OCI-LY7 (cell line): ENCODE measurements around the gene LDLRAD1. TPM values are rescaled to one million over a fixed set of nuclear protein-coding genes. Genes with fewer than 3 reads are reported as not detected.
A peak's percentile ranks its signal among the peaks of the same experiment; 100 is the strongest.
"Not testable (repeated sequence)": the region's sequence is repeated elsewhere in the genome, so short reads cannot be mapped to it uniquely, and the experiment has no call there.

Source experiments
- BruUV-seq: library from RNA; stranded (reverse); fragments of 400-500 nt; replicated peaks from 2 replicates; lab custom pipeline; 2021; lab: Mats Ljungman, UMichigan
- CTCF ChIA-PET: fragments of 300-600 bp; sonication (Branson Sonifier 250); formaldehyde crosslinking; loops from one replicate; lab custom pipeline; 2022; ENCODE audit warnings: antibody characterized with exemption; ENCODE audit not compliant: unreplicated experiment; lab: Charles Lee
- POLR2A ChIA-PET: fragments of 300-600 bp; sonication (Branson Sonifier 250); formaldehyde crosslinking; loops from one replicate; lab custom pipeline; 2022; ENCODE audit warnings: antibody characterized with exemption; lab: Charles Lee
- DNase-seq: peaks from one replicate; pipeline ENCODE4 v3.0.0-alpha.2; 2015; ENCODE audit warnings: low spot score
- H2AFZ ChIP-seq: fragments of 200-600 bp; sonication (generic), shearing (Covaris generic); 2 replicates; pipeline ENCODE4 v1.6.1; 2014; ENCODE audit warnings: mild to moderate bottlenecking, antibody characterized with exemption, low read length, moderate library complexity
- H3K27ac ChIP-seq: fragments of 200-600 bp; sonication (generic); 2 replicates; pipeline ENCODE4 v1.5.1; 2014; ENCODE audit warnings: mixed run types, low read depth, mild to moderate bottlenecking, moderate library complexity, low read length, inconsistent platforms; ENCODE audit not compliant: poor library complexity, severe bottlenecking
- H3K36me3 ChIP-seq: fragments of 200-600 bp; sonication (generic); 2 replicates; pipeline ENCODE4 v1.6.1; 2014; ENCODE audit warnings: mild to moderate bottlenecking, antibody characterized with exemption, low read length, moderate library complexity, mixed read lengths; ENCODE audit not compliant: insufficient read depth
- H3K4me1 ChIP-seq: fragments of 200-600 bp; sonication (generic); 2 replicates; pipeline ENCODE4 v1.5.1; 2014; ENCODE audit warnings: mild to moderate bottlenecking, low read length; ENCODE audit not compliant: insufficient read depth, poor library complexity, severe bottlenecking
- H3K4me2 ChIP-seq: fragments of 200-600 bp; sonication (generic); 2 replicates; pipeline ENCODE4 v1.6.1; 2014; ENCODE audit warnings: mild to moderate bottlenecking, low read length
- H3K4me3 ChIP-seq: fragments of 200-600 bp; sonication (generic); 2 replicates; pipeline ENCODE4 v1.5.1; 2014; ENCODE audit warnings: mild to moderate bottlenecking, low read depth, low read length; ENCODE audit not compliant: poor library complexity, severe bottlenecking
- H3K79me2 ChIP-seq: fragments of 200-600 bp; sonication (generic); 2 replicates; pipeline ENCODE4 v1.6.1; 2016; ENCODE audit warnings: low read depth, mild to moderate bottlenecking, low read length, moderate library complexity, mixed read lengths; ENCODE audit not compliant: insufficient read depth
- H3K9me2 ChIP-seq: fragments of 200-600 bp; sonication (generic); 2 replicates; pipeline ENCODE4 v1.6.1; 2016; ENCODE audit warnings: mild to moderate bottlenecking, low read length, mixed read lengths; ENCODE audit not compliant: insufficient read depth
- H3K9me3 ChIP-seq: fragments of 200-600 bp; sonication (generic); 2 replicates; pipeline ENCODE4 v1.6.1; 2014; ENCODE audit warnings: mild to moderate bottlenecking, mixed run types, low read length, mixed read lengths
- H4K20me1 ChIP-seq: fragments of 200-600 bp; sonication (generic); 2 replicates; pipeline ENCODE4 v1.6.1; 2014; ENCODE audit warnings: mild to moderate bottlenecking, antibody characterized with exemption, low read length, moderate library complexity, mixed read lengths; ENCODE audit not compliant: insufficient read depth
- CTCF ChIP-seq: fragments of 200-600 bp; sonication (generic); conservative IDR thresholded peaks from 2 replicates; pipeline ENCODE4 v1.5.1; 2014; ENCODE audit warnings: mild to moderate bottlenecking, antibody characterized with exemption, low read length, moderate library complexity, mixed read lengths
- EZH2phosphoT487 ChIP-seq: fragments of 200-600 bp; sonication (generic); IDR thresholded peaks from 2 replicates; pipeline ENCODE4 v1.6.1; 2018; ENCODE audit warnings: low read depth, borderline replicate concordance, mild to moderate bottlenecking, mixed run types, antibody characterized with exemption, low read length, moderate library complexity, mixed read lengths
- intact Hi-C: fragments of 100-400 bp; cut with micrococcal nuclease; formaldehyde crosslinking; loops from one replicate; pipeline ENCODE4 v1.10.0; 2022; ENCODE audit not compliant: unreplicated experiment
- total RNA-seq, 2 experiments: library from RNA; depleted of rRNA in 1 of 2; stranded (reverse); fragments of >200 nt in 1 of 2; shearing (Covaris generic) in 1 of 2; gene quantifications; 2 replicates each; pipeline ENCODE4 v1.2.3, GENCODE V29; 2014 to 2022

Gene LDLRAD1
- total RNA-seq, 2 experiments from 2014 or later: not detected

GRCh38 chr1:54052431-54052933, 34.5 kb upstream of the LDLRAD1 start:
- no peaks in the 10 kb centered on the region for H3K9me2 ChIP-seq
- ChIA-PET CTCF (interaction anchor here (0.6 to 0.8 kb wide), 2 partner anchors 16 to 63 kb away, joined by 3 read pairs; no protein-coding TSS in a partner anchor), POLR2A (interaction anchor here (0.5 to 2.8 kb wide), 8 partner anchors 9 to 280 kb away, joined by 3 to 9 read pairs (median 5); partner anchors contain the start of genes IFT25 and LRRC42)
- no TSS peak for BruUV-seq
- peak overlapping the region; percentile 72 for H3K27ac ChIP-seq
- peak overlapping the region; percentile 70; the same call in 1 of the 2 replicates for H2AFZ ChIP-seq
- peak overlapping the region; percentile 99 for H3K4me3 ChIP-seq
- peaks cover 16% of the 10 kb centered on the region; the same call in 1 of the 2 replicates for H4K20me1 ChIP-seq
- intact Hi-C loops: loop anchor here (5.0 kb wide), 2 partner anchors 150 to 710 kb away; partner anchors contain the start of genes CYB5RL, MRPL37 and PARS2
- H3K36me3 ChIP-seq: no peaks in the 10 kb centered on the region
- DNase-seq: peak; percentile 34
- H3K79me2 ChIP-seq: peaks cover 52% of the 10 kb centered on the region
- H3K4me2 ChIP-seq: peak overlapping the region; percentile 98
- no peak for TF ChIP-seq CTCF
- TF ChIP-seq EZH2phosphoT487: no peak
- no peaks in the 10 kb centered on the region for H3K9me3 ChIP-seq
- H3K4me1 ChIP-seq: peaks cover 37% of the 10 kb centered on the region

GRCh38 chr1:54051933-54052430, 34.0 kb upstream of the LDLRAD1 start:
- H3K4me1 ChIP-seq: peaks cover 42% of the 10 kb centered on the region
- peak overlapping the region; percentile 99 for H3K4me3 ChIP-seq
- H3K27ac ChIP-seq: peak overlapping the region; percentile 72
- H3K36me3 ChIP-seq: no peaks in the 10 kb centered on the region
- H2AFZ ChIP-seq: no peak overlapping the region; the same call in 1 of the 2 replicates
- CTCF ChIA-PET: interaction anchor here (0.5 kb wide), 1 partner anchor 159 kb away, joined by 3 read pairs; no protein-coding TSS in a partner anchor
- intact Hi-C loops: loop anchor here (5.0 kb wide), 2 partner anchors 150 to 710 kb away; partner anchors contain the start of genes CYB5RL, MRPL37 and PARS2
- DNase-seq: no peak
- H3K9me2 ChIP-seq: no peaks in the 10 kb centered on the region
- H3K4me2 ChIP-seq: peak overlapping the region; percentile 98
- no peaks in the 10 kb centered on the region for H3K9me3 ChIP-seq
- TF ChIP-seq EZH2phosphoT487 (no peak), CTCF (no peak)
- BruUV-seq: no TSS peak
- POLR2A ChIA-PET: interaction anchor here (1.1 to 2.8 kb wide), 5 partner anchors 8 to 107 kb away, joined by 3 to 9 read pairs (median 5); partner anchors contain the start of genes IFT25 and LRRC42
- peaks cover 16% of the 10 kb centered on the region; the same call in 1 of the 2 replicates for H4K20me1 ChIP-seq
- H3K79me2 ChIP-seq: peaks cover 55% of the 10 kb centered on the region

- peaks cover 70% of the 10 kb centered on the region for H3K79me2 ChIP-seq
- H3K36me3 ChIP-seq, BruUV-seq, DNase-seq, H3K4me3 ChIP-seq, H2AFZ ChIP-seq, H3K9me2 ChIP-seq, H3K9me3 ChIP-seq, H3K4me2 ChIP-seq, H3K27ac ChIP-seq, CTCF ChIA-PET: not testable (repeated sequence)
- H4K20me1 ChIP-seq: peaks cover 16% of the 10 kb centered on the region; the same call in 1 of the 2 replicates
- intact Hi-C loops: loop anchor here (5.0 kb wide), 2 partner anchors 152 to 712 kb away; partner anchors contain the start of genes CYB5RL, MRPL37 and PARS2
- peaks cover 46% of the 10 kb centered on the region for H3K4me1 ChIP-seq
- POLR2A ChIA-PET: interaction anchor here (0.6 to 0.7 kb wide), 2 partner anchors 58 to 94 kb away, joined by 3 to 4 read pairs; no protein-coding TSS in a partner anchor
Measured at GRCh38 chr1:54050435-54050834, 32.4 kb upstream of the LDLRAD1 start.
